HG03159 (cell line): ENCODE measurements around the gene FZD1.
"Not testable (repeated sequence)": the region's sequence is repeated elsewhere in the genome, so short reads cannot be mapped to it uniquely, and the experiment has no call there.

Experiments used
- ATAC-seq: cut with Tn5 transposase; IDR thresholded peaks from one replicate; pipeline ENCODE4 v1.9.1; 2021; ENCODE audit warnings: mild to moderate bottlenecking, moderate library complexity; ENCODE audit not compliant: unreplicated experiment

FZD1 gene

DNA sequence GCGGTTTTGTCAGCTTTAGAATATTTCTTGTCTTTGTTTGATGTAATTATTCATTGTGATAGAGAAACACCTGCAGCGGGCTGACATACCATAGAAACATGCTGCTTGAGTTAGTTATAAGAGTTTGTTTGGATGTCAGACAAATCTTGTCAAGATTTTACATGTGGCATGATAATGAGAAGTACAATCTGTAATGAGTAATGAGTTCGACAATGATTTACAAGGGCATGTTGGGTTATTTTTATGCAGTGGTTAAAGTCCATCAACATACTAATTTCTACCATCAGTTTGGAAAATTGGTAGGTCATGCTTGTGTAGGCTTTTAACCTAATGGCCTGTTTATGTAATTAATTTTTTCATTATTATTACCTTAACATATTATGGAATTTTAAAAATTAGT is 31.3 kb downstream of the FZD1 start:
- no peak for ATAC-seq

DNA sequence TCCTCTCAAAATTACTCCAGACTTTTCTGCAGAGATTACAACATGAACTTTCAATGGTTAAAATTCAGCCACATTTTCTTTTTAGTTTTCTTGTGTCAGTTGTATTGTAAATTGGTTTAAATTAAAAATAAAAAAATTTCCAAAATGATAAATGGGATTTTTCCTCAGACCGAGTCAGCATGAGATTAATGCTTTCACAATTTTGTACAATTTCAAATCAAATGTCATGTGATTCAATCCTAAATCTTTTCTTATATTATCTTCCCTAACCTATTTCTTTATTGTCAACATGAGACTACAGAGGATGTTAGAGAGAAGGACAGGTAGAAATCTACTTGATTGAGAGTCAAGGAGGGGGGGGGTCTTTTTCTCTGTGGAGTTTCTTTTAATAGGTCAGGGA is 33.7 kb downstream of the FZD1 start:
- ATAC-seq = no peak

GRCh38 chr7:91299952-91300775 is 35.9 kb downstream of the FZD1 start:
- ATAC-seq = no peak

DNA sequence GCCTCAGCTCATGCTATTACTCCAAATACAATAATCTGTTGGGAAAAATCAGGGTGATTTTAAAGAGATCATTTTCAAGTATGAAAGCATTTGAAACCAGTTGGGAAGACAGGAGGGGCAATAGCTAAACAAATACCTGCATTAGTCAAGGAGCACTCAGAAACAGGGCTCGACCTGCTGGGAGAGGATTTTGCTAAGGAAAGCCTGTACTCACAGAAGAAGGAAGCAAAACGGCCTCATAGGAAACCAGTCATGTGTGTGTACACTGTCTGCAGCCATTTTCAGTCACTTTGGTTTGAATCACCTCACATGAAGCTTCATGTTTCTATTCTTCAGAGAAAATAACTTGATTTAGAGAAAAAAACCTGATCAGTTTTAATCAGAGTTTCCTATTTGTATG is 38.6 kb downstream of the FZD1 start:
- no peak for ATAC-seq

DNA sequence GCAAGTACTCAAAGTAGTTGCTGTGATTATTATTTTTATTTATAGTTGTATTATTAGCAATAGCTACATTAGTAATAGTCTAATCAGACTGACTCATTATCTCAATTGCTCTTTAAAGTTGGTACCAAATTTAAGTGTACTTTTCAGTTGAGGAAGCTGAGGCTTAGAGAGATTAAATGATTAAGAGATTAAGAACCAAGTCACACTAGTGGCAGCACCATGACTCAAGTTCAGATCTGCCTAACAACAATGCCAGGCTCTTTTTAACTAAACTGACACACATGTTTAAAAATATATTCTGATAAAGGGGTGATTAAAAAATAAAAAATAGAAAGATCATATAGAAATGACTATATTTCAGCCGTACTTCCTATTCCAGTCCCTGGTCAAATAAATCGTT is 42.0 kb downstream of the FZD1 start:
- ATAC-seq = no peak

DNA sequence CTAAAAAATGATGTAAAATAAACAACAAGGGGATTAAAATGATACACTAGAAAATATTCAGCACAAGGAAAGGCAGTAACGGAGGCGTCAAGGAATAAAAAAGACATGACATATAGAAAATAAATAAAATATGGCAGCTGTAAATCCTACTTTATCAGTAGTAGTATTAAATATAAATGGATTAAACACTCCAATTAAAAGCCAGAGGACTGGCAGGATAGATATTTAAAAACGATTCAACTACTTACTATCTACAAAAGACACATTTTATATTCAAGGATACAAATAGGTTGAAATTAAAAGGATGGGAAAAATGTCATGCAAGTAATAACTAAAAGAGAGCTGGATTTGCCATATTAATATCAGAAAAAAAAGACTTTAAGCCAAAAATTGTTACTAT is 43.2 kb downstream of the FZD1 start:
- no peak for ATAC-seq

DNA sequence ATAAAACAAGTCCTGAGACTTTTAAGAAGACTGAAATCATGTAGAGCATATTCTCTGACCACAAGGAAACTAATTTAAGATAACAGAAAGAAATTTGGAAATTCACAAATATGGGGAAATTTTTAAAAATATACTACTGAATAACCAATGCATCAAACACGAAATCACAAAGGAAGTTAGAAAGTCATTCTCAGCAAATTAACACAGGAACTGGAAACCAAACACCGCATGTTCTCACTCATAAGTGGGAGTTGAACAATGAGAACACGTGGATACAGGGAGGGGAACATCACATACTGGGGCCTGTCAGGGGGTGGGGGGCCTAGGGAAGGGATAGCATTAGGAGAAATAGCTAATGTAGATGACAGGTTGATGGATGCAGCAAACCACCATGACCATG is 44.0 kb downstream of the FZD1 start:
- ATAC-seq = not testable (repeated sequence)

GRCh38 chr7:91310830-91311460 is 46.7 kb downstream of the FZD1 start:
- no peak for ATAC-seq

DNA sequence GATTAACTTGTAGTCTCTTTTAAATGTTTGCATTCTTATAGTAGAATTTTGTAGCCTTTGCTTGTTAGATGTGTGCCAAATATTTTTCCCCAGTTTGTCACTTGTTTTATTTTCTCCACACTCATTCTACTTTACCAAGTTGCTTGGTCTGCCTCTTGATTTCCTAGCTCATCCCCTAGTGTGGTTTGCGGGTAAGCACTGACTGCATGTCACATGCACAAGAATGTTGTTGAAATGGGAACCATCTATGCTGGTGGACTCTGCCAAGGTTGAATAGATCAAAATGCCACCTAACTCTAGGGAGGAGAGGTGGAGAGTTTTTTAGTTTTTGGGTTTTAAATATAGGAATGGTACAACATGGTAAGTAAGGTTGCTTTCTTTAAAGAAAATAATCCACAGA is 47.6 kb downstream of the FZD1 start:
- no peak for ATAC-seq

- ATAC-seq = no peak
Measured at GRCh38 chr7:91313113-91313512, 48.9 kb downstream of the FZD1 start.

GRCh38 chr7:91314591-91315323 is 50.5 kb downstream of the FZD1 start:
- ATAC-seq = no peak

DNA sequence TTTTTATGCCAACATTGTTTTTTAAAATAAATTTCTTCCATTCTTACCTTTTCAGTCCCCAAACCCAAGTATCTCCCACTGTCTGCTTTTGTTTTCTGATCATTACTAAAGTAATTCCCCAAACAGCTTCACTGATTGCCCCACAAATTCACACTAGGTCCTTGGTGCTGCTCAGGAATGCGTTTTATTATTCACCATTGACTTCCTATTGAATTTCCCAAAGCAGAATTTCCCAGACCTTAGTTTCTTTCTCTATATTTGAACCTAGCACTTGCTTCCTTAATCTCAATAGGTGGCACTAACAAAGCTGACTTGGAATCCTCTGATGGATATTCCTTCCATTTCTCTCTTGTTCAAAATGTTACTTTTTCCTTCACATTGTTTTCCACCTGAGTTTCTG is 52.2 kb downstream of the FZD1 start:
- no peak for ATAC-seq

DNA sequence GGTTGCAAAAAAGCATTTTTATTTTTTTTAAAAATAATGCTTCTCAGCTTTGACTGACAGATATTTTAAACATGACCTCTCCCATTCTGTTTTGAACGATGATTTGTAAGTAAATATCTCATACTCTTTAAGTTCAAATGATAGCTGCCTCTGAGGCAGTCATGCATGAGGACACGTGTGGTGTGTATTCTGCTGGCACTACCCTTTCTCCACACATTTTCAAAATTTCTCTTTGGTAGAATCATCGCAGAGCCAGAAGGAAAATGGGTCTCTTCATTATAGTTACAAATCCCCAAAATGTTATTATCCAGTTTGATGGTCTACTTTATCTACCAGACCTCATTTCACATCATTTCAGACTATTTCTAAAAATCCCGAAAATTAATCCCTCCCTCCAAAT is 55.1 kb downstream of the FZD1 start:
- ATAC-seq = no peak

GRCh38 chr7:91320366-91321078 is 56.3 kb downstream of the FZD1 start:
- ATAC-seq = no peak
